PC-9 (cell line): Measurements from ENCODE around the gene C2CD3. TPM values are rescaled to one million over a fixed set of nuclear protein-coding genes. Genes with fewer than 3 reads are reported as not detected.
"Not testable (repeated sequence)": the region's sequence is repeated elsewhere in the genome, so short reads cannot be mapped to it uniquely, and the experiment has no call there.

Experiments used
- BruUV-seq: library from RNA; stranded (reverse); fragments of 400-500 nt; replicated peaks from 2 replicates; lab custom pipeline; 2021; lab: Mats Ljungman, UMichigan
- CTCF ChIA-PET: fragments of 300-600 bp; sonication (Branson Sonifier 250); formaldehyde crosslinking; loops from one replicate; lab custom pipeline; 2022; ENCODE audit warnings: antibody characterized with exemption; lab: Charles Lee
- POLR2A ChIA-PET: fragments of 300-600 bp; sonication (Branson Sonifier 250); formaldehyde crosslinking; loops from one replicate; lab custom pipeline; 2022; ENCODE audit warnings: antibody characterized with exemption; ENCODE audit not compliant: unreplicated experiment; lab: Charles Lee
- DNase-seq, 2 experiments: peaks; one replicate each; pipeline versions ENCODE4 v3.0.0 to v3.0.0-alpha.2; 2015 to 2022; ENCODE audit warnings: mixed read lengths in 1 of 2
- H2AFZ ChIP-seq: fragments of 200-600 bp; sonication (generic); 2 replicates; pipeline ENCODE4 v1.8.1; 2017; ENCODE audit warnings: antibody characterized with exemption
- H3F3A ChIP-seq: fragments of 200-600 bp; sonication (generic); 2 replicates; pipeline ENCODE4 v1.8.1; 2017; ENCODE audit warnings: antibody characterized with exemption, mild to moderate bottlenecking, low read depth; ENCODE audit not compliant: insufficient read depth
- H3K27ac ChIP-seq: fragments of 200-600 bp; sonication (generic); 2 replicates; pipeline ENCODE4 v1.6.1; 2016; ENCODE audit warnings: mixed run types
- H3K27me3 ChIP-seq: fragments of 200-600 bp; sonication (generic); 2 replicates; pipeline ENCODE4 v1.6.1; 2016; ENCODE audit warnings: low read depth, mixed run types; ENCODE audit not compliant: insufficient read depth
- H3K36me3 ChIP-seq: fragments of 200-600 bp; sonication (generic); 2 replicates; pipeline ENCODE4 v1.6.1; 2016; ENCODE audit warnings: low read depth, mixed run types
- H3K4me1 ChIP-seq: fragments of 200-600 bp; sonication (generic); replicated peaks from 2 replicates; pipeline ENCODE4 v1.6.1; 2016; ENCODE audit warnings: mixed run types; ENCODE audit not compliant: insufficient read depth
- H3K4me2 ChIP-seq: fragments of 200-600 bp; sonication (generic); 2 replicates; pipeline ENCODE4 v1.6.1; 2017; ENCODE audit warnings: mixed run types
- H3K4me3 ChIP-seq: fragments of 200-600 bp; sonication (generic); 2 replicates; pipeline ENCODE4 v1.6.1; 2016; ENCODE audit warnings: mixed run types
- H3K79me2 ChIP-seq: fragments of 200-600 bp; sonication (generic); 2 replicates; pipeline ENCODE4 v1.6.1; 2017; ENCODE audit warnings: low read depth, mixed run types
- H3K9me2 ChIP-seq: fragments of 200-600 bp; sonication (generic); 2 replicates; pipeline ENCODE4 v1.8.1; 2017; ENCODE audit warnings: mild to moderate bottlenecking; ENCODE audit not compliant: insufficient read depth
- H3K9me3 ChIP-seq: fragments of 200-600 bp; sonication (generic); 2 replicates; pipeline ENCODE4 v1.8.1; 2016; ENCODE audit warnings: low read depth; ENCODE audit not compliant: insufficient read depth
- H4K20me1 ChIP-seq: fragments of 200-600 bp; sonication (generic); 2 replicates; pipeline ENCODE4 v1.8.1; 2017; ENCODE audit not compliant: insufficient read depth
- CTCF ChIP-seq: fragments of 200-600 bp; sonication (generic); conservative IDR thresholded peaks from 2 replicates; pipeline ENCODE4 v1.6.1; 2017; ENCODE audit warnings: mixed run types, antibody characterized with exemption, mild to moderate bottlenecking, moderate library complexity
- EZH2 ChIP-seq: fragments of 200-600 bp; sonication (generic); IDR thresholded peaks from 2 replicates; pipeline ENCODE4 v1.8.0; 2017; ENCODE audit warnings: antibody characterized with exemption, low read depth
- intact Hi-C: fragments of 100-400 bp; cut with micrococcal nuclease; formaldehyde crosslinking; loops from one replicate; pipeline ENCODE4 v1.10.0; 2022; ENCODE audit not compliant: unreplicated experiment
- total RNA-seq: library from RNA; stranded (reverse); gene quantifications from 2 replicates; pipeline ENCODE4 v1.2.3, GENCODE V29; 2021

The C2CD3 gene
- total RNA-seq, 1 experiment from 2014 or later: 50.0 TPM

- Histone ChIP-seq H3K4me3 (no peak overlapping the region), H3K27ac (no peak overlapping the region), H2AFZ (no peak overlapping the region), H3K27me3 (no peaks in the 10 kb centered on the region), H3K9me2 (no peaks in the 10 kb centered on the region), H3K79me2 (no peaks in the 10 kb centered on the region), H3K9me3 (no peaks in the 10 kb centered on the region), H3F3A (0 out of 2 replicates have a peak, but pooled peaks cover 14% of the 10 kb centered on the region), H3K36me3 (no peaks in the 10 kb centered on the region), H4K20me1 (no peaks in the 10 kb centered on the region), H3K4me2 (no peak overlapping the region), H3K4me1 (peaks cover 9% of the 10 kb centered on the region)
- DNase-seq: no peak
- ChIA-PET CTCF (no interaction called here), POLR2A (interaction anchor here (0.6 kb wide), 1 partner anchor 689 kb away, joined by 3 read pairs; no protein-coding TSS in a partner anchor)
- TF ChIP-seq EZH2: no peak
- TF ChIP-seq CTCF: no peak
- intact Hi-C loops: no loop called here
- no TSS peak for BruUV-seq
Observed at GRCh38 chr11:73988227-73988626, 182.6 kb downstream of the C2CD3 start.

GRCh38 chr11:73985661-73986060 lies 185.1 kb downstream of the C2CD3 start:
- H4K20me1 ChIP-seq, H3K9me3 ChIP-seq, H3K4me3 ChIP-seq, H3K4me2 ChIP-seq, H3K9me2 ChIP-seq, H3K36me3 ChIP-seq, POLR2A ChIA-PET, CTCF ChIA-PET, intact Hi-C loops, H2AFZ ChIP-seq, H3K27me3 ChIP-seq, BruUV-seq, H3K27ac ChIP-seq, DNase-seq: not testable (repeated sequence)
- Histone ChIP-seq H3K79me2 (peaks cover 15% of the 10 kb centered on the region), H3K4me1 (peaks cover 24% of the 10 kb centered on the region), H3F3A (peaks cover 14% of the 10 kb centered on the region; the same call in 1 of the 2 replicates)

DNA sequence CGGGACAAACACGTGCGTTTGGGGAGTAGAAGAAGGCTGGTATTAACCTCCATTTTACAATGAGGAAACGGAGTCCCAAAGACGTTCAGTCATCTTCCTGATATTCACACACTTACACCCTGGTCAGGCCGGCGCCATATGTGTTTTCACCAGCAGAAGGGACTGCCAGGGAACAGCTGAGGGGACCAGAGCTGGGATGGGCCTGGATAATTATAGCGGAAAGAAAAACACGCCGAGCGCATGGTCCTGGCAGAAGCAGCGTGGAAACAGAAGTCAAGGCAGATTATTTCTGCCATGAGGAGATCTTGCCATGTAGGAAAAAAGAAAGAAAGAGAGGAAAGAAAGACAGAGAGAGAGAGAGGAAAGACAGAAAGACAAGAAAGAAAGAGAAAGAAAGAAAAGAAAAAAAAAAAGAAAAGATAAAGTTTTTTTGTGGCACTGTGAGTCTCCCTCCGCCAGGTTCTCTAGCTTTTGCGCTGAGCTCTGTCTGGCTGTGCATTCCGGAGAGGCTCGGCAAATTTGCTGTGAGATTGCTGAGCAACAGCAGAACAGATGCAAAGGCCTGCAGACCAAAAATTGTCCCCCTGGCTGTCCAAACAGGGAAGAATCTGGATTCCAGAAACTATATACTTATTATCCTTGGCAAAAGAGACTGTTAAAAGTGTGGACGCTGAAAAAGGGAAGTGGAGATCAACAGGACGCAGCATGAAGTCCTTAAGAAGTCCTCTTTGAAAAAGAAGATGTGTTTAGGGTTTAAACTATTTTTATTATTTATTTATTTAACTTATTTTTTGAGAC lies 186.9 kb downstream of the C2CD3 start:
- ChIA-PET POLR2A (interaction anchor here (0.7 kb wide), 1 partner anchor 509 kb away, joined by 4 read pairs; no protein-coding TSS in a partner anchor), CTCF (no interaction called here)
- intact Hi-C loops: loop anchor here (1.0 to 5.0 kb wide), 4 partner anchors 43 to 187 kb away; partner anchors contain the start of genes C2CD3 and PPME1
- H3K27ac ChIP-seq: peak overlapping the region; percentile 73
- H3K36me3 ChIP-seq: no peaks in the 10 kb centered on the region
- H3K4me1 ChIP-seq: peaks cover 36% of the 10 kb centered on the region
- H3K79me2 ChIP-seq: peaks cover 17% of the 10 kb centered on the region
- H3K27me3 ChIP-seq: no peaks in the 10 kb centered on the region
- peak overlapping the region; percentile 70 for H3K4me3 ChIP-seq
- TSS peak; percentile 79 for BruUV-seq
- H3F3A ChIP-seq: peaks cover 14% of the 10 kb centered on the region; the same call in 1 of the 2 replicates
- no peak for DNase-seq
- H3K9me3 ChIP-seq: no peaks in the 10 kb centered on the region
- no peak for TF ChIP-seq EZH2
- no peaks in the 10 kb centered on the region for H3K9me2 ChIP-seq
- H3K4me2 ChIP-seq: peak overlapping the region; percentile 91
- H4K20me1 ChIP-seq: no peaks in the 10 kb centered on the region
- H2AFZ ChIP-seq: peak overlapping the region; percentile 88
